HG03457 (cell line): ENCODE results near the gene MFAP4.
A peak's percentile ranks its signal among the peaks of the same experiment; 100 is the strongest.

ENCODE experiments used
- ATAC-seq: cut with Tn5 transposase; IDR thresholded peaks from one replicate; pipeline ENCODE4 v1.9.1; 2021; ENCODE audit warnings: moderate number of reproducible peaks; ENCODE audit not compliant: unreplicated experiment

The MFAP4 gene

GRCh38 chr17:19386051-19386929, 700 bp downstream of the MFAP4 start:
- no peak for ATAC-seq

GRCh38 chr17:19385521-19385983, 1.4 kb downstream of the MFAP4 start:
- ATAC-seq: no peak

- ATAC-seq: no peak
Observed at GRCh38 chr17:19384723-19385391, 2.1 kb downstream of the MFAP4 start.

- ATAC-seq: no peak
Observed at GRCh38 chr17:19383681-19384470, 3.1 kb downstream of the MFAP4 start.

GRCh38 chr17:19382531-19383444, 4.2 kb downstream of the MFAP4 start:
- no peak for ATAC-seq

- no peak for ATAC-seq
Observed at GRCh38 chr17:19381741-19382444, 5.1 kb downstream of the MFAP4 start.

GRCh38 chr17:19381361-19381740, 5.6 kb downstream of the MFAP4 start:
- ATAC-seq: no peak

GRCh38 chr17:19380481-19381301, 6.3 kb downstream of the MFAP4 start:
- ATAC-seq: no peak

GRCh38 chr17:19379361-19380065, 7.5 kb downstream of the MFAP4 start:
- ATAC-seq: no peak

GRCh38 chr17:19378416-19379360, 8.3 kb downstream of the MFAP4 start, which contains the start of gene MAPK7:
MAPK7 (plus strand) TSS chr17:19378498; CDS start chr17:19378901, 403 bp downstream.
- peak; percentile 2 for ATAC-seq

GRCh38 chr17:19377602-19378415, 9.2 kb downstream of the MFAP4 start:
- ATAC-seq: peak; percentile 85

GRCh38 chr17:19376811-19377210, 10.2 kb downstream of the MFAP4 start:
- ATAC-seq: no peak

- ATAC-seq: no peak
Observed at GRCh38 chr17:19375732-19376131, 11.3 kb downstream of the MFAP4 start.

- no peak for ATAC-seq
Observed at GRCh38 chr17:19374136-19374535, 12.9 kb downstream of the MFAP4 start.

GRCh38 chr17:19372866-19373504, 14.0 kb downstream of the MFAP4 start:
- ATAC-seq: no peak

- ATAC-seq: no peak
Observed at GRCh38 chr17:19372439-19372838, 14.6 kb downstream of the MFAP4 start.
